GM12875 (cell line): ENCODE measurements around the gene EBP.

Experiments used
- H3K4me3 ChIP-seq: one replicate; pipeline ENCODE4 v1.5.1; 2011; ENCODE audit warnings: low read depth, low read length, control low read depth
- CTCF ChIP-seq: IDR thresholded peaks from 2 replicates; pipeline ENCODE4 v1.5.1; 2011; ENCODE audit warnings: low read depth, mild to moderate bottlenecking, control low read depth, inconsistent platforms, low read length, moderate library complexity, borderline replicate concordance; ENCODE audit not compliant: insufficient read depth

Gene EBP

GRCh38 chrX:48480583-48480982 is 41.0 kb upstream of the EBP start:
- H3K4me3 ChIP-seq = no peak overlapping the region
- TF ChIP-seq CTCF = no peak

- TF ChIP-seq CTCF = no peak
- no peak overlapping the region for H3K4me3 ChIP-seq
These were observed 39.1 kb upstream of the EBP start for GRCh38 chrX:48482526-48482925.

GRCh38 chrX:48487362-48487798 is 34.2 kb upstream of the EBP start:
- H3K4me3 ChIP-seq = no peak overlapping the region
- TF ChIP-seq CTCF = no peak

GRCh38 chrX:48488034-48488433 is 33.6 kb upstream of the EBP start:
- TF ChIP-seq CTCF = no peak
- H3K4me3 ChIP-seq = no peak overlapping the region

- no peak for TF ChIP-seq CTCF
- H3K4me3 ChIP-seq = no peak overlapping the region
These were observed 32.3 kb upstream of the EBP start for GRCh38 chrX:48489296-48489695.

- no peak overlapping the region for H3K4me3 ChIP-seq
- no peak for TF ChIP-seq CTCF
These were observed 31.7 kb upstream of the EBP start for GRCh38 chrX:48489892-48490291.

GRCh38 chrX:48490661-48491060 is 30.9 kb upstream of the EBP start:
- no peak overlapping the region for H3K4me3 ChIP-seq
- TF ChIP-seq CTCF = no peak
